Measurements from ENCODE around the gene BEND5.

- TF ChIP-seq CTCF (conservative IDR thresholded peaks at IDR 0.05 in 1 of 2, IDR thresholded peaks at IDR 0.05 in 1 of 2; ENCODE audit: low read depth in 1 of 2, low read length in 2 of 2) (no peak), EZH2 (IDR thresholded peaks at IDR 0.05; ENCODE audit: low read length, missing control alignments) (no peak)
These were observed 29.8 kb downstream of the BEND5 start for GRCh38 chr1:48746906-48747305.

All from fibroblast of lung (primary cell).